Stimulated activated CD8-positive, alpha-beta memory T cell treated with anti-CD3 and anti-CD28 coated beads, Interleukin-15, amount 100 ng/mL, for 4 hours (primary cell): ENCODE data around the gene PRDM5.
"Not testable (repeated sequence)": the region's sequence is repeated elsewhere in the genome, so short reads cannot be mapped to it uniquely, and the experiment has no call there.

Experiments used
- DNase-seq, 2 donors: peaks; one replicate each; pipeline ENCODE4 v3.0.0-alpha.2; 2020; ENCODE audit warnings: low read depth in 2 of 2

The PRDM5 gene

GRCh38 chr4:120754590-120754989 is 167.9 kb downstream of the PRDM5 start:
- DNase-seq, result no peak

DNA sequence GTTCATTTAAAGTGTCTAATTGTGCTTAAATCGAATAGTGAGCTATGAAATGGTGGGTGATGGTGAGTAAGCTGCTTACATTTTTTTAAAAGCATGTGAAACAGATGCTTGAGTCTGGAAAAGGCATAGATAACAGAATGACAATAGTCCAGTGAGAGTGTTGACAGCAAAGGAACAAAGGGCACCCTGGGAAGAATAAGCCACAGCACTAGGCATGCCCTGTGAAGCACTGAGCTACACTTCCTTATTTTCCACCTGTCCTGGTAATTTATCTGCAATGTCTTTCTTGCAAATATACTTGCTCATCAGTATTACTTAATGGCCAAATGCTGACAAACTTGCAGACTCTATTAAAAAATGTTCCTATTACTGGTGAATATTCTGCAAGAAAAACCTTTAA is 168.7 kb downstream of the PRDM5 start:
- no peak for DNase-seq

DNA sequence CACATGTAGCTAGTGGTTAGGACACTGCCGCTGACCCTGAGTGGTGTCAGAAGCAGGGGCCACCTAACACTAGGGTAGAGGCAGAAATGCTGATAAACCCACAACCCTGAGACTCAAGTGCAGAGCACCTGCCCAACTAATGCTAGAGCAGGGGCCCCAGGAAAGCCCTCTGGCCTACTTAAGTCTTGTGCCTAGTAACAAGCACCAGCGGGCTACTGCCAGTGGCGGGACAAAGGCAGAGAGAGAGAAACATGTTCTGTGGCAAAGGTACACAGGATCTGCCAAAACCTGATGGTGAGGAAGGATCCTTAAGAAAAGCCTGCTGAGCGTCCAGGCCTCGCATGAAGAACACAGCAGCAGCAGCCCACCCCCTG is 172.4 kb downstream of the PRDM5 start:
- DNase-seq, result no peak

DNA sequence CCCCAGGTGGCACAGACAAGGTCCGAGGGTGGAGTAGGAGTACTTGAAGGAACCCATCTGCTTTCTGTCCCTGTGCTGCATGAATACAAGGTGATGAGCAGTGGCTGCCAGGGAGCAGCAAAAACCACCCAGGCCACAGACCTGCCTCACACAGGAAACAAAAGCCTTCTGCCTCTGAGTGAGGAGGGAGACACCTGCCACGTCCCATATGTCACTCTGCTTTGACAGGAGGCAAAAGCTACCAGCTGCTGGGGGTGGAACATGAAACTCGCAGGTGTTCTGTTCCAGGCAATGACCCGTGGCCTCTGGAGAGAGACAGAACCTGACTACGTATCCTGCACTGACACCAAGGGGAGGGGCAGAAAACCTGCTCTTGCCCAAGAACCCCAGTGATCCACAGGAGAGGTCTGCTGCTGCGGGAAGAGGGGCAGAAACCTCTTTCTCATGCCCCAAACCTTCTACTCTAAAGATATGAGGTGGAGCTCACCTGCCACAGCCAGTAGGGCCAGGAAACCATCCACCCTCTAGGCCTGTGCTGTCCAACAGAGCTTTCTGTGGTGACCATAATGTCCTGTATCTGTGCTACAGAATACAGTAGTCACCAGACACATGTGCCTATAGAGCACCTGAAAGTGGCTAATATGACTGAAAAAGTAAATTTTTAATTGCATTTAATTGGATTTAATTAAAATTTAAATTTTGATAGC is 172.9 kb downstream of the PRDM5 start:
- no peak for DNase-seq

- not testable (repeated sequence) for DNase-seq
Observed at GRCh38 chr4:120741636-120742035, 180.9 kb downstream of the PRDM5 start.

- DNase-seq, result no peak
Observed at GRCh38 chr4:120736312-120736711, 186.2 kb downstream of the PRDM5 start.

DNA sequence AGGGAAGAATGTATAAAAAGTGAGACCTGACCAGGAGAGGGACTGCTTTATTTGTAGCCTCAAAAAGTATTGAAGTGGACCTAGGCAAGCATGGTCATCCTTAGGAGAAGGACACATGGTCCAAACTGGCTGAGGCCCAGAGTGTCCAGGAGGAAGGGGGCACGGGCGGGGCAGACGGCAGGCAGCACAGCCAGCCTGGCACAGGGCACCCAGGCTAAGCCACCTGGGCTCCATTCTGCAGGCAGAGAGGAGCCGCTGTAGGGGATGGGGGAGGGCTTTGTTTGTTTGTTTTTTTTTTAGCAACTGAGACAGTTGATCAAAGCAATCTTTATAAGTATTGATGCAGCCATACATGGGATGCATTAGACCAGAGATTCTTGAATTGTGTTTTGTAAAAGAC is 188.6 kb downstream of the PRDM5 start:
- no peak for DNase-seq

DNA sequence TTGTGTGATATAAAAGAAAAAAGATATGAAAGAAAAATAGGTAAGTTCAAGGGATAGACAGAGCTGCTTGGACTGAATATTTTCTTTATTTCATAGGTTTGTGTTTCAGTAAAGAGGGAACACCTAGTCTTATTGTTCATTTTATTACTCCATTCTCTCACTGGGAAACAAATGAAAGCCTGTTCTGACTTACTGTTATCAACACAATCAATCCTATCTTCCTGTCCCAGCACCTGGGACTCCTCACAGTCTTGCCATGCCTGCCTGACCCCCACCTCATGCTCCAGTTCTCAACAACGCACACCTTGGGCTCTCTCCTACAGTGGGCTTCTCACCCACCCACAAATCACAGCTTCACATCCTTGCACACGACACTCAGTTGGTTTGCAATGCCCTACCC is 189.5 kb downstream of the PRDM5 start:
- DNase-seq, result no peak

DNA sequence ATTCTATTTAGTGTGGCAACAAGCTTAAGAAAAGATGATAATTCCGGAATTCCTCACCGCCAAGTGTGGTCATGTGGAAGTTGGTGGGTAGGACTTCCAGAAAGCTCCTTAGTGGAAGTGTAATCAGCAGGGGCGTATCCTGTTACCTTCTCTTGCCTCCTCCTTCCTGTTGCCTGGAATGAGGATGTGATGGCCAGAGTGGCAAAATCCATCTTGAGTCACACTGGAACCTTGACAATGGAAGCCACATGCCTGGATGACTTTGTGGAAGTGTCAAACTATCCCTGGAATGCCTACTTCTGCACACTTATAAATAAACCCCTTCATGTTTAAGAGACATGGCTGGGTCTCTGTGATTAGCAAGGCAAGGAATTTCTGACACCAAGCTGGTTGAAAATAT is 191.0 kb downstream of the PRDM5 start:
- no peak for DNase-seq

GRCh38 chr4:120730777-120731320 is 191.7 kb downstream of the PRDM5 start:
- no peak for DNase-seq

GRCh38 chr4:120728892-120729675 is 193.4 kb downstream of the PRDM5 start:
- no peak for DNase-seq

DNA sequence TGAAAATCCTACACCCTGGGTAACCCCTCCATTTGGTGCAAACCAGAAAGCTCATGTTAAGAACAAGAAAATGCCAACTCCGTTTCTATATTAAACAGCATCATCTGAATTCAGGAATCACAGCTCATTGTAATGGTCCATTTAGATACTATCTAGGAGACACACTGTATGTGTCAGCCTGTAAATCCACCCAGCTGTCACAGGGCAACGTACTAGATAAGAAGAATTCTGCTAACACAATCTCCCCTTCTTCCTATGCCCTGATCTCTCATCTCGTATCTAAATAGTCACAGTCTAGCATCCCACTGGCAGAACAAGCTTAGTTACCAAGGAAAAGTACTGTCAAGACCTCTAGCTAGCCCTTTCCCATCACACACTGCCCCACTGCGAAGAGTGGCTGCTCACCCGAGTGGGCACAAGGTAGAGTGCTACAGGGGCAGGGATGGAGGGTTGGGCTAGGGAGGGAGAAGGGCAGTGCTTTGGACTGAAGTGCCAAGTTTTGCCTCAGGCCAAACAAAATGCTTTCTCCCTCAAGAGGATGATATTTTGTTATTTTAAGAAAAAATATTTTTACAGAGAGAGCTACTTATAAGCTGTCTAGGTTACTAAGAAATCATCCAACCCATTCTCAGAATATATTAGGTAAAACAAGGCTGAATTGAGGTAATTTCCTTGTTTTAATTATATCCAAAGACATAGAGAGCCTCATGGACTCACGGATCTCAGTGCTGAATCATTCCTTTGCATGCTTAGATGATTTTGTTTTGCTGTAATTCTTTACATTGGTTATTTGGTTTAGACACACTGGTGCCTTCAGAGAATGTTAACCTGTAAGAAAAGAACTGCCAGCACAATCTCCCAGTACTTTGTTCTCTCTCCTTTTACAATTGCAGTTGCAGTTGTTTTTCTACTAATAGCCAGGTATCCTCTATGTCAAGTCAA is 196.6 kb downstream of the PRDM5 start:
- no peak for DNase-seq

DNA sequence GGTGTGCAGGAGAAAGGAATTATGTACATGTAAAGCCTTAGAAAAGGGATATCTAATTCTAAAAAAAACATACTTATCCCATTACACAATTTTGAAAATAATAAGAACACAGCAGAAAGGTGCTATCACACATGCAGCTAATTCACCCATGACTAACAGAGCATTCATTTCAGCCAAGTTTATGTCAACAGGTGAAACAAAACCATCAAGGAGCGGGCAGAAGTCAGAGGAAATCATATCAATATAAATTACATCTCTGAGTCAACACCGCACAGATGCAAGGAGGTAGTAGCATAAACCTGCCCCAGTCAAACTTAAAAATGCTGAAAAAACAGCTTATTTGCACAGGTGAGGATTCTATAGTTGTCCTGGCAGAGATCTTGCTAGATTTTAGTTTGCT is 197.9 kb downstream of the PRDM5 start:
- no peak for DNase-seq

DNA sequence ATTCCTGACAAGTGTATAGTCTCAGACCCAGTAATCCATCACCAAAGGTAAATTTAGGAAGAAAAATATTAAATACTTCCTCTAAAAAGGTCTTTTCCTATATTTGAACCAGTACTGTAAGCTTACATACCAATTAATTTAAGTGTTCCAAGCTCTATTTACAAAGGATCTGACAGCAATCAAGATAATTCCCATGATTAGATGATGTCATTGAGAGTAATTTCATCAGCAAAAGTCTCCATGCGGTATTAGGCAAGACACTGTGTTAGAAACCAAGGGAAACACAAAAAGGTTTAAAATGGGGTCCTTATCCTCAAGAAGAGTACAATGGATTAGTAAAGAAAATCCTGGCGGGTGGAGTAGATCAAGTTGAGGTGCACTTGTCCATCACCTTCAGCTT is 198.5 kb downstream of the PRDM5 start:
- DNase-seq, result no peak

GRCh38 chr4:120723105-120723504 is 199.4 kb downstream of the PRDM5 start:
- DNase-seq, result no peak

- no peak for DNase-seq
Observed at GRCh38 chr4:120722655-120723054, 199.9 kb downstream of the PRDM5 start.

GRCh38 chr4:120720354-120720934 is 202.1 kb downstream of the PRDM5 start:
- DNase-seq, result no peak

- DNase-seq, result no peak
Observed at GRCh38 chr4:120718979-120719566, 203.5 kb downstream of the PRDM5 start.

- DNase-seq, result no peak
Observed at GRCh38 chr4:120716346-120716745, 206.2 kb downstream of the PRDM5 start.

DNA sequence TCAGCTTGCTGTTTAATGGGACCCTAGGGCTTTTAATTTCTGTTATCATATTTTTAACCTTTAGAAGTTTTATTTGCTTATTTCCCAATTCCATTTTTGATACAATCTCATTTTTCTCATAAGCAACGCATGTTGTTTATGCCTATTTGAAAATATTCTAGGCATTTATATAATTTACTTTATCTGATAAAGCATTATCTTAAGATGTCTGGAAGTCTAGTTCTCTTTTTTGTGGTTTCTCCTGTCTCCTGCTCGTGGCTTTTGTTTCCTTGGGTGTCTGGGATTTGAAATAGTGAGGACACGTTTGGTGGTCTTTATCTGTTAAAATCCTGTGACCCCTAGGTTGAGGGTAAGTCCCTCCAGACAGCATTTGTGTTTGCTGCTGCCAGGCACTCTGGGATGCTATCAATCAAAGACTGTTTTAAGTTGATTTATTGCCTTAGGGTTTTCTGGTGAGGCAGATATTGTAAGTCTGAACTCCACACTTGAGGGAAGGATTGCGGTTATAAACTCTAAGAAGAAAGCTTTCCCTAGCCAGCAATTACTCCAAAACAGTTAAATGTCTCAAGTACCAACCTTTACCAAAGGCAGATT is 208.0 kb downstream of the PRDM5 start:
- no peak for DNase-seq

GRCh38 chr4:120709991-120710390 is 212.5 kb downstream of the PRDM5 start:
- no peak for DNase-seq
